ENCODE results near the gene RMDN2. TPM values are rescaled to one million over a fixed set of nuclear protein-coding genes. Genes with fewer than 3 reads are reported as not detected.

The RMDN2 gene
- total RNA-seq, 1 donor from 2014 or later: 6.5 TPM

DNA sequence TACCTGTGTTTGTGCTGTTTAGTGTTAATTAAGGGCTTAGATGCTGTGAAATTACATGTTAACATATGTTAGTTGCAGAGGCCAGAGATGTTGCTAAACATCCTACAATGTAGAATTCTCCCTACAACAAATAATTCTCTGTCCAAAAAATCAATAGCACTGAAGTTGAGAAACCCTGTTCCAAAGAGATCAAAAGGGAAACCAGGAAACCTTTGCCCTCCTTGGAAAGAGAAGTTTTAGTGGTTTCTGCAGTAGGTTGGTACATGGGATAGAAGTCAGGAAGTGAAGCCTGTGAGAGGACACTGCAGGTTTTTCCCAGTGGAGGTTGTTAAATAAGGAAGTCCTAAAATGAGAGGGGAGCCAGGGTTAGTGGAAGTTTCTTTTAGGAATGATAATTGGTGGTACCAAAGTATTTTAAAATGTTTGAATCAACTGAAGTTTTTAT, 6.3 kb upstream of the RMDN2 start:
- Histone ChIP-seq H3K9me3 (replicated peaks) (no peaks in the 10 kb centered on the region), H3K36me3 (no peaks in the 10 kb centered on the region), H3K4me3 (no peak overlapping the region), H3K27me3 (ENCODE audit: low read depth) (no peaks in the 10 kb centered on the region), H3K4me1 (peaks cover 33% of the 10 kb centered on the region), H3K27ac (replicated peaks) (peak overlapping the region; percentile 78)
- DNase-seq: no peak
- intact Hi-C loops (cut with micrococcal nuclease): no loop called here
- TF ChIP-seq, protein P1, sequence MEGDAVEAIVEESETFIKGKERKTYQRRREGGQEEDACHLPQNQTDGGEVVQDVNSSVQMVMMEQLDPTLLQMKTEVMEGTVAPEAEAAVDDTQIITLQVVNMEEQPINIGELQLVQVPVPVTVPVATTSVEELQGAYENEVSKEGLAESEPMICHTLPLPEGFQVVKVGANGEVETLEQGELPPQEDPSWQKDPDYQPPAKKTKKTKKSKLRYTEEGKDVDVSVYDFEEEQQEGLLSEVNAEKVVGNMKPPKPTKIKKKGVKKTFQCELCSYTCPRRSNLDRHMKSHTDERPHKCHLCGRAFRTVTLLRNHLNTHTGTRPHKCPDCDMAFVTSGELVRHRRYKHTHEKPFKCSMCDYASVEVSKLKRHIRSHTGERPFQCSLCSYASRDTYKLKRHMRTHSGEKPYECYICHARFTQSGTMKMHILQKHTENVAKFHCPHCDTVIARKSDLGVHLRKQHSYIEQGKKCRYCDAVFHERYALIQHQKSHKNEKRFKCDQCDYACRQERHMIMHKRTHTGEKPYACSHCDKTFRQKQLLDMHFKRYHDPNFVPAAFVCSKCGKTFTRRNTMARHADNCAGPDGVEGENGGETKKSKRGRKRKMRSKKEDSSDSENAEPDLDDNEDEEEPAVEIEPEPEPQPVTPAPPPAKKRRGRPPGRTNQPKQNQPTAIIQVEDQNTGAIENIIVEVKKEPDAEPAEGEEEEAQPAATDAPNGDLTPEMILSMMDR (IDR thresholded peaks at IDR 0.05; ENCODE audit: borderline replicate concordance): no peak

DNA sequence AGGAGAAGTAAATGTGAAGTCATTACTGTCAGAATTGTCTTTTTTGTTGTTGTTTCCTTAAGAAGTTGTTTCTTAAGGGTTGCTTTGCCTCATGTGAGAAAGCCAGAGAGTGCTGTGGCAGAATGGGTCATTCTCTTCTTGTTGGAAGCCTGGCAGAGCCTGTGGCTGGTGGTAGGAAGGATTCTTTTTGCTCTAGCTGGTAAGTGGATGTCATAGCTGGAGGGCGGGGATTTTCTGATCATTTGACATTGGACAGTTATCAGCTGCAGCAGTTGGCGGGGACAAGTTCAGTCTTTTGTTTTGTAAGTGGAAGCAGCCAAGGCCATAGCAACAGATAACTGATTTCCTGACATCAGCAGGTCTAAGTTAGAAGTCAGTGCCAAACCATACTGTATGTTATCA, 5.5 kb upstream of the RMDN2 start:
- TF ChIP-seq, protein P1 (IDR thresholded peaks at IDR 0.05; ENCODE audit: borderline replicate concordance): no peak
- Histone ChIP-seq H3K4me3 (no peak overlapping the region), H3K36me3 (no peaks in the 10 kb centered on the region), H3K9me3 (replicated peaks) (no peaks in the 10 kb centered on the region), H3K27me3 (ENCODE audit: low read depth) (no peaks in the 10 kb centered on the region), H3K4me1 (peaks cover 37% of the 10 kb centered on the region), H3K27ac (replicated peaks) (peak overlapping the region; percentile 78)
- intact Hi-C loops (cut with micrococcal nuclease): no loop called here
- DNase-seq: no peak

DNA sequence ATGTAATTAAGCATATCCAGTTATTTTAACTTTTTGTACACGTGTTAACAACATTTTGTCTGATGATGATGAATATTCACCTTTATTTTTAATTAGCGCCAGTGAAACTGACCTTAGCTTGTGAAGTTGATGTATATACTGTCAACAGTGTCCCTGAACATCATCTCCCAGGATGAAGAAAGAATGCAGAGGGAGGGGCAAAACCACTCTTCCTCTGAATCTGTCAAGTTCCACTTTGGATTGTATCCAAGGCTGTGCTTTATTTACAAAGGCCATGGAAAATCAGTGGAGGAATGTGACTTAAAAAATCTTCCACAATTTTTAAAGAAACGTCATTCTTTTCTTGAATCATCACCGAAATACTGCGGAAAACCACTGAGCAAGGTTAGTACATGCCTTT, 4.5 kb upstream of the RMDN2 start:
- no peak for DNase-seq
- Histone ChIP-seq H3K27me3 (ENCODE audit: low read depth) (no peaks in the 10 kb centered on the region), H3K36me3 (no peaks in the 10 kb centered on the region), H3K27ac (replicated peaks) (no peak overlapping the region), H3K4me1 (peaks cover 45% of the 10 kb centered on the region), H3K9me3 (replicated peaks) (no peaks in the 10 kb centered on the region), H3K4me3 (no peak overlapping the region)
- intact Hi-C loops (cut with micrococcal nuclease): no loop called here
- TF ChIP-seq, protein P1 (IDR thresholded peaks at IDR 0.05; ENCODE audit: borderline replicate concordance): no peak

DNA sequence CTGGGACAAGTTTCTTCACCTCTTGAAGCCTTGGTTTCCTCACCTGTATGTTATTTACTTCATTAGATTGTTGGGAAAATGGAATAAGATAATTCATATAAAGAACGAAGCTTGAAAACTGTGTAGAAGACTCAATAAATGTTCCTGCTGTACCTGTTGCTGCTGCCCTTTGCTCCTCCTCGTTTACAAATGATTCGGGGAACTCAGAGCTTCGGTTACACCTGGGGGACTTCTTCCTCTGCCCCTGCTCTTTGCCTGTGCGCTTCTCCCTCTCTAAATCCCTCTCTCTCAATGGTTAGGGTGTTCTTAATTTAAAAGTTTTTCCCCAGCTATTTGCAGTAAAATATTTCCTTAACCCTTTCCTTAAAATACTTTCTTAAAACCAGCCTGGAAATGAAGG, 3.3 kb upstream of the RMDN2 start:
- TF ChIP-seq, protein P1 (IDR thresholded peaks at IDR 0.05; ENCODE audit: borderline replicate concordance): no peak
- H3K27me3 ChIP-seq (ENCODE audit: low read depth): no peaks in the 10 kb centered on the region

DNA sequence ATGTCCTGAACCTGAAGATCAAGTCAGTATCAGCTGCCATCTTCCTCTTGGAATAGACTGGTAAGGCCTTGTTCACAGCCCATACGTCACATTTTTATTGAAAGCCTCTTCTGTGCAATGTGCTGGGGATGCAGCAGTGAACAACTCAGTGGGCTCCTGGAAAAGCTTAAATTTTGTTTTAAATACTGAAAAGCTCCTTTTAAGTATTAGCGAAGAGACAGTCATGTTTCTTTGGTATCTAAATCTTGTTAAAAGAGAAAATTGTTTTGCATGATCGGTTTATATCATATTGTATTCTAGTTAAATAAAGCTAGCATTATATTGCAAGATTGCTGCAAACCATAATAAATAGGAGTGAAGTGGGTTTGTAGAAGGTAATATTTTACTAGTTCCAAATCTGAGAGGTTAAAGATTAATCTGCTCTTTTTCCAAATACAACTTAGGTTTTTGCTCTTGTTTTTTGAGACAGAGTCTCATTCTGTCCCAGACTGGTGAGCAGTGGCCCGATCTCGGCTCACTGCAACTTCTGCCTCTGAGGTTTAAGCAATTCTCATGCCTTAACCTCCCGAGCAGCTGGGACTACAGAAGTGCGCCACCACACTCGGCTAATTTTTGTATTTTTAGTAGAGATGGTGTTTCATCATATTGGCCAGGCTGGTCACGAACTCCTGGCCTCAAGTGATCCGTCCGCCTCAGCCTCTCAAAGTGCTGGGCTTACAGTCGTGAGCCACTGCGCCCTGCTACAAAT, 1.6 kb upstream of the RMDN2 start:
- Histone ChIP-seq H3K36me3 (no peaks in the 10 kb centered on the region), H3K4me1 (peaks cover 44% of the 10 kb centered on the region), H3K27me3 (ENCODE audit: low read depth) (no peaks in the 10 kb centered on the region), H3K9me3 (replicated peaks) (no peaks in the 10 kb centered on the region), H3K4me3 (no peak overlapping the region), H3K27ac (replicated peaks) (no peak overlapping the region)
- TF ChIP-seq, protein P1 (IDR thresholded peaks at IDR 0.05; ENCODE audit: borderline replicate concordance): no peak
- no peak for DNase-seq
- intact Hi-C loops (cut with micrococcal nuclease): no loop called here

More for the DNA sequence above, 3.3 kb upstream of the RMDN2 start:
- H3K36me3 ChIP-seq: no peaks in the 10 kb centered on the region
- no peak overlapping the region for H3K27ac ChIP-seq (replicated peaks)
- H3K4me1 ChIP-seq: peaks cover 51% of the 10 kb centered on the region
- no peaks in the 10 kb centered on the region for H3K9me3 ChIP-seq (replicated peaks)
- intact Hi-C loops (cut with micrococcal nuclease): no loop called here
- DNase-seq: no peak
- no peak overlapping the region for H3K4me3 ChIP-seq
